ENCODE data around the gene C11orf98. TPM values are rescaled to one million over a fixed set of nuclear protein-coding genes. Genes with fewer than 3 reads are reported as not detected.

Gene C11orf98
- polyA plus RNA-seq, 4 donors: 54.5 to 63.6 (median 61.6) TPM

GRCh38 chr11:62614275-62614674, 50.7 kb downstream of the C11orf98 start:
- no peak for DNase-seq (ENCODE audit: low read depth in 4 of 4, low spot score in 3 of 4)

- DNase-seq (ENCODE audit: low read depth in 4 of 4, low spot score in 3 of 4): no peak
Observed at GRCh38 chr11:62613291-62613778, 51.7 kb downstream of the C11orf98 start.

Other genes starting within 250 kb of the C11orf98 start
- gene SCGB1A1, start 246.2 kb downstream of the C11orf98 start, polyA plus RNA-seq (ENCODE audit: insufficient read length in 4 of 4): not detected
- gene AHNAK, start 118.4 kb downstream of the C11orf98 start, polyA plus RNA-seq (ENCODE audit: insufficient read length in 4 of 4): 100 to 1,000 TPM; 186 to 212 (median 195) TPM
- 1,000 to 10,000 TPM; 2,211 to 2,243 (median 2,224) TPM for gene EEF1G, start 91.3 kb downstream of the C11orf98 start, polyA plus RNA-seq (ENCODE audit: insufficient read length in 4 of 4)
- 10 to 100 TPM; 22.2 to 25.5 (median 23.7) TPM for gene TUT1, start 73.7 kb downstream of the C11orf98 start, polyA plus RNA-seq (ENCODE audit: insufficient read length in 4 of 4)
- gene MTA2, start 63.3 kb downstream of the C11orf98 start, polyA plus RNA-seq (ENCODE audit: insufficient read length in 4 of 4): 10 to 100 TPM; 90.8 to 99.5 (median 93.4) TPM
- gene EML3, start 52.4 kb downstream of the C11orf98 start, polyA plus RNA-seq (ENCODE audit: insufficient read length in 4 of 4): 10 to 100 TPM; 27.9 to 40.2 (median 36.0) TPM
- 1 to 10 TPM; 3.0 to 3.5 (median 3.4) TPM for gene ROM1, start 52.0 kb downstream of the C11orf98 start, polyA plus RNA-seq (ENCODE audit: insufficient read length in 4 of 4)
- gene B3GAT3, start 43.2 kb downstream of the C11orf98 start, polyA plus RNA-seq (ENCODE audit: insufficient read length in 4 of 4): 10 to 100 TPM; 28.7 to 43.6 (median 32.6) TPM
- gene GANAB, start 18.6 kb downstream of the C11orf98 start, polyA plus RNA-seq (ENCODE audit: insufficient read length in 4 of 4): 100 to 1,000 TPM; 387 to 413 (median 398) TPM
- 10 to 100 TPM; 19.9 to 23.8 (median 20.8) TPM for gene INTS5, start 11.9 kb downstream of the C11orf98 start, polyA plus RNA-seq (ENCODE audit: insufficient read length in 4 of 4)
- gene CSKMT, start 102 bp upstream of the C11orf98 start, polyA plus RNA-seq (ENCODE audit: insufficient read length in 4 of 4): 1 to 10 TPM; 3.8 to 7.5 (median 4.9) TPM
- gene UQCC3, start 6.5 kb upstream of the C11orf98 start, polyA plus RNA-seq (ENCODE audit: insufficient read length in 4 of 4): 10 to 100 TPM in 1 of 4 donors, 1 to 10 TPM in 3; 7.3 to 12.8 (median 8.0) TPM
- gene LBHD1, start 7.1 kb upstream of the C11orf98 start, polyA plus RNA-seq (ENCODE audit: insufficient read length in 4 of 4): 1 to 10 TPM; 3.3 to 8.6 (median 7.8) TPM
- 100 to 1,000 TPM; 147 to 179 (median 149) TPM for gene UBXN1, start 13.9 kb upstream of the C11orf98 start, polyA plus RNA-seq (ENCODE audit: insufficient read length in 4 of 4)
- gene LRRN4CL, start 24.3 kb upstream of the C11orf98 start, polyA plus RNA-seq (ENCODE audit: insufficient read length in 4 of 4): 1 to 10 TPM in 2 of 4 donors, under 1 TPM in 2; 0.91 to 1.5 (median 1.1) TPM
- gene BSCL2, start 42.2 kb upstream of the C11orf98 start, polyA plus RNA-seq (ENCODE audit: insufficient read length in 4 of 4): 10 to 100 TPM; 60.3 to 69.8 (median 68.3) TPM
- 1 to 10 TPM; 1.4 to 2.4 (median 1.9) TPM for gene GNG3, start 42.5 kb upstream of the C11orf98 start, polyA plus RNA-seq (ENCODE audit: insufficient read length in 4 of 4)
- gene HNRNPUL2, start 62.2 kb upstream of the C11orf98 start, polyA plus RNA-seq (ENCODE audit: insufficient read length in 4 of 4): 10 to 100 TPM; 78.0 to 87.0 (median 84.2) TPM
- 10 to 100 TPM; 35.6 to 44.1 (median 42.3) TPM for gene TTC9C, start 63.3 kb upstream of the C11orf98 start, polyA plus RNA-seq (ENCODE audit: insufficient read length in 4 of 4)
- 1 to 10 TPM; 6.5 to 8.4 (median 7.2) TPM for gene ZBTB3, start 89.0 kb upstream of the C11orf98 start, polyA plus RNA-seq (ENCODE audit: insufficient read length in 4 of 4)
- 100 to 1,000 TPM; 147 to 159 (median 148) TPM for gene POLR2G, start 96.4 kb upstream of the C11orf98 start, polyA plus RNA-seq (ENCODE audit: insufficient read length in 4 of 4)
- gene TAF6L, start 106.2 kb upstream of the C11orf98 start, polyA plus RNA-seq (ENCODE audit: insufficient read length in 4 of 4): 10 to 100 TPM; 24.9 to 30.9 (median 28.4) TPM
- 10 to 100 TPM; 64.6 to 72.9 (median 68.3) TPM for gene TMEM179B, start 122.2 kb upstream of the C11orf98 start, polyA plus RNA-seq (ENCODE audit: insufficient read length in 4 of 4)
- 10 to 100 TPM; 22.3 to 31.0 (median 25.5) TPM for gene TMEM223, start 126.8 kb upstream of the C11orf98 start, polyA plus RNA-seq (ENCODE audit: insufficient read length in 4 of 4)
- gene NXF1, start 140.2 kb upstream of the C11orf98 start, polyA plus RNA-seq (ENCODE audit: insufficient read length in 4 of 4): 100 to 1,000 TPM; 113 to 129 (median 123) TPM
- gene STX5, start 166.8 kb upstream of the C11orf98 start, polyA plus RNA-seq (ENCODE audit: insufficient read length in 4 of 4): 10 to 100 TPM; 53.5 to 60.8 (median 57.8) TPM
- under 1 TPM in 1 of 4 donors, not detected in 3; 0.17 TPM for gene TEX54, start 167.6 kb upstream of the C11orf98 start, polyA plus RNA-seq (ENCODE audit: insufficient read length in 4 of 4)
- gene WDR74, start 174.4 kb upstream of the C11orf98 start, polyA plus RNA-seq (ENCODE audit: insufficient read length in 4 of 4): 10 to 100 TPM; 35.4 to 40.9 (median 38.7) TPM
- 100 to 1,000 TPM; 182 to 190 (median 189) TPM for gene SLC3A2, start 215.7 kb upstream of the C11orf98 start, polyA plus RNA-seq (ENCODE audit: insufficient read length in 4 of 4)

All from right renal pelvis (tissue), 4 donors.